Effector CD4-positive, alpha-beta T cell (primary cell): ENCODE results near the gene DRAXIN.

Experiments
- DNase-seq: peaks from one replicate; pipeline ENCODE4 v3.0.0-alpha.2; 2020

DRAXIN gene

GRCh38 chr1:11690397-11691301 lies 861 bp upstream of the DRAXIN start:
- DNase-seq = no peak

GRCh38 chr1:11691928-11692711 lies 610 bp downstream of the DRAXIN start:
- DNase-seq = no peak

- peak; percentile 14 for DNase-seq
Measured at GRCh38 chr1:11693024-11693590, 1.6 kb downstream of the DRAXIN start.

- no peak for DNase-seq
Measured at GRCh38 chr1:11693917-11694316, 2.4 kb downstream of the DRAXIN start.

- DNase-seq = no peak
Measured at GRCh38 chr1:11695861-11696260, 4.4 kb downstream of the DRAXIN start.

GRCh38 chr1:11697188-11697892 lies 5.8 kb downstream of the DRAXIN start:
- DNase-seq = no peak

- no peak for DNase-seq
Measured at GRCh38 chr1:11697893-11698210, 6.3 kb downstream of the DRAXIN start.

- no peak for DNase-seq
Measured at GRCh38 chr1:11700601-11701467, 9.3 kb downstream of the DRAXIN start.

GRCh38 chr1:11701551-11701961 lies 10.0 kb downstream of the DRAXIN start:
- DNase-seq = no peak

- no peak for DNase-seq
Measured at GRCh38 chr1:11701981-11702803, 10.7 kb downstream of the DRAXIN start.

- no peak for DNase-seq
Measured at GRCh38 chr1:11703357-11704193, 12.1 kb downstream of the DRAXIN start.

GRCh38 chr1:11704194-11704529 lies 12.7 kb downstream of the DRAXIN start:
- DNase-seq = no peak

- DNase-seq = no peak
Measured at GRCh38 chr1:11704691-11705475, 13.4 kb downstream of the DRAXIN start.

- DNase-seq = no peak
Measured at GRCh38 chr1:11705596-11705995, 14.1 kb downstream of the DRAXIN start.

GRCh38 chr1:11706292-11706691 lies 14.8 kb downstream of the DRAXIN start:
- no peak for DNase-seq

- no peak for DNase-seq
Measured at GRCh38 chr1:11707621-11708276, 16.2 kb downstream of the DRAXIN start.

- no peak for DNase-seq
Measured at GRCh38 chr1:11708554-11709350, 17.2 kb downstream of the DRAXIN start.

GRCh38 chr1:11711490-11711889 lies 20.0 kb downstream of the DRAXIN start:
- DNase-seq = no peak
